ENCODE results near the gene DGKH. TPM values are rescaled to one million over a fixed set of nuclear protein-coding genes. Genes with fewer than 3 reads are reported as not detected.
"Not testable (repeated sequence)": the region's sequence is repeated elsewhere in the genome, so short reads cannot be mapped to it uniquely, and the experiment has no call there.

Gene DGKH
- total and polyA plus RNA-seq, 11 donors = 1.8 to 13.1 (median 7.4) TPM

GRCh38 chr13:42068886-42069285 is 20.4 kb downstream of the DGKH start:
- Histone ChIP-seq H3K27ac (no peak overlapping the region), H3K4me3 (no peak overlapping the region), H3K9me3 (no peaks in the 10 kb centered on the region), H3K36me3 (peaks cover 0 to 9% (median 6%) of the 10 kb centered on the region in 9 donors), H3K27me3 (no peaks in the 10 kb centered on the region), H3K4me1 (peaks cover 0 to 10% (median 2%) of the 10 kb centered on the region in 12 donors)
- DNase-seq = no peak
- 62 to 93% (median 76%) methylated on average over 3 of the region's 3 CpGs for WGBS, 4 donors
- no peak for ATAC-seq
- intact Hi-C loops (cut with DNase I) = no loop called here
- no peak for TF ChIP-seq POLR2A (IDR thresholded peaks at IDR 0.05)
- no peak for TF ChIP-seq CTCF (IDR thresholded peaks at IDR 0.05)

- peaks cover 0 to 12% (median 0%) of the 10 kb centered on the region in 12 donors for H3K4me1 ChIP-seq
- WGBS, 4 donors = 70 to 85% (median 78%) methylated on average over 2 of the region's 2 CpGs
- H3K27me3 ChIP-seq; H3K4me3 ChIP-seq; H3K36me3 ChIP-seq; DNase-seq; H3K27ac ChIP-seq; intact Hi-C loops (cut with DNase I); ATAC-seq; H3K9me3 ChIP-seq: not testable (repeated sequence)
These were observed 22.2 kb downstream of the DGKH start for GRCh38 chr13:42070599-42070998.

GRCh38 chr13:42071179-42071578 is 22.7 kb downstream of the DGKH start:
- H3K9me3 ChIP-seq; H3K27ac ChIP-seq; H3K36me3 ChIP-seq; intact Hi-C loops (cut with DNase I); DNase-seq; ATAC-seq; H3K27me3 ChIP-seq; H3K4me3 ChIP-seq: not testable (repeated sequence)
- H3K4me1 ChIP-seq = peaks cover 0 to 14% (median 0%) of the 10 kb centered on the region in 12 donors
- 80 to 89% (median 89%) methylated on average over 4 of the region's 4 CpGs for WGBS, 4 donors

GRCh38 chr13:42071672-42072419 is 23.4 kb downstream of the DGKH start:
- Histone ChIP-seq H3K4me3 (no peak overlapping the region), H3K9me3 (no peaks in the 10 kb centered on the region), H3K4me1 (peaks cover 0 to 18% (median 0%) of the 10 kb centered on the region in 12 donors), H3K36me3 (no peaks in the 10 kb centered on the region), H3K27ac (no peak overlapping the region), H3K27me3 (no peaks in the 10 kb centered on the region)
- 81 to 85% (median 83%) methylated on average over 12 of the region's 12 CpGs for WGBS, 4 donors
- TF ChIP-seq POLR2A (IDR thresholded peaks at IDR 0.05) (no peak), CTCF (IDR thresholded peaks at IDR 0.05) (no peak)
- intact Hi-C loops (cut with DNase I) = no loop called here
- ATAC-seq = no peak
- no peak for DNase-seq

- Histone ChIP-seq H3K9me3 (no peaks in the 10 kb centered on the region), H3K27me3 (no peaks in the 10 kb centered on the region), H3K4me3 (no peak overlapping the region), H3K27ac (no peak overlapping the region), H3K4me1 (peaks cover 0 to 24% (median 0%) of the 10 kb centered on the region in 12 donors), H3K36me3 (no peaks in the 10 kb centered on the region)
- TF ChIP-seq POLR2A (IDR thresholded peaks at IDR 0.05) (no peak), CTCF (IDR thresholded peaks at IDR 0.05) (no peak)
- DNase-seq (no peak), ATAC-seq (peak in 3 of 4 donors; percentile 56 to 67 (median 62))
- 23 to 29% (median 26%) methylated on average over 3 of the region's 3 CpGs for WGBS, 4 donors
- intact Hi-C loops (cut with DNase I) = no loop called here
These were observed 25.2 kb downstream of the DGKH start for GRCh38 chr13:42073683-42074082.
